ENCODE data around the gene SEMA4D.
A peak's percentile ranks its signal among the peaks of the same experiment; 100 is the strongest.

Gene SEMA4D

DNA sequence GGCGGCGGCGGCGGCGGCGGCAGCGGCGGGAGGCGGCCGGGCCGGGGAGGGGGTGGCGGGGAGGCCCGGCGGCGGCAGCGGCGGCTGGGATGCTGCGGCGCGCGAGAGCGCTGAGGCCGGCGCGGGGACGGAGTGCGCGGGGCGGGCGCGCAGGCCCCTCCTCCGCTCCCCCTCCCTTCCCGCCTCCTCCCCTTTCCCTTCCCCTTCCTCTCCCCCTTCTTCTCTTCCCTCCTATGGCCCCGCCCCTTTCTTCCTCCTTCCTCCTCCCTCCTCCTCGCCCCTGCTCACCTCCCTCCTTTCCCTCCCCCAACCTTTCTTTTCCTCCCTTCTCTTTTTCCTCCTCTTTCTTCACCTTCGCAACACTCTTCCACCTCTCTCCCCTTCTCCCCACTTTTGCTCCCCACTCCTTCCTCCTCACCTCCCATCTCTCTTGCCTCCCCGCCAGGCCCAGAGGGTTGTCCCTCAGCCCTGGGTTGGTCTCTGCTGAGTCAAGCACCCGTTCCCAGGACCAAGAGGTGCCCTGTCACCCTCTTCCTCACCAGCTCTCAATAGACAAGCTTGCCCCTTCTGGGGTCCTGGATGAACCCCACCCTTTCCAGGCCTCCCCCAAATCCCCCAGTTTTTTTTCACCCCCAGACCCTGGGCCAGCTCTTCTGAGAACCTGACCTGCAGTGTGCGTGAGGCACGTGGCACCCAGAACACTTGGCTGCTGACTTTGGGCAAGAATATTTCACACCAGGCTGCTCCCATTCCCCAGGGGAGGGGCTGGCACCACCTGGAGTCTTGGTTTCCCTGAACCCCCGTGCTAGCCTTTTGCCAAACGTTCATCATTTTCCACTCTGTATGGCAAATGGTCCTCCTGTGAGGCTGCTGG lies at the start of gene SEMA4D:
SEMA4D (minus strand) TSS at position 136 of the 874 bp plus-strand sequence. CDS start 92,657 bp downstream, outside the sequence.
- DNase-seq: peak; percentile 73

DNA sequence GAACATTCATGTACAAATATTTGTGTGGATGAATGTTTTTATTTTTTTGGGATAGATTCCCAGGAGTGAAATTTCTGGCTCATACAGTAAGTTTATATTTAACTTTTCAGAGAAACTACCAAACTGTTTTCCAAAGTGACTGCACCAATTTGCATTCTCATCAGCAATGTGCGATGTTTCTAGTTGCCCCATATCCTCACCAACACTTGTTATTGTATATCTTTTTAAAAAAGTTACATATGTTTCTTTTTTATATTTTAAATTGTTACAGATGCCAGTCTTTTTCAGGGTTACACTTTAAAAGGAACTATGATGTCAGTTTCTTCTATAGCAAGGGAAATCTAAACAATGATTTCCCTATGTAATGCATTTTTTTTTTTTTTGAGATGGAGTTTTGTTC lies 49.1 kb upstream of the SEMA4D start:
- no peak for DNase-seq

- DNase-seq: no peak
These were observed 46.4 kb upstream of the SEMA4D start for GRCh38 chr9:89544279-89544661.

DNA sequence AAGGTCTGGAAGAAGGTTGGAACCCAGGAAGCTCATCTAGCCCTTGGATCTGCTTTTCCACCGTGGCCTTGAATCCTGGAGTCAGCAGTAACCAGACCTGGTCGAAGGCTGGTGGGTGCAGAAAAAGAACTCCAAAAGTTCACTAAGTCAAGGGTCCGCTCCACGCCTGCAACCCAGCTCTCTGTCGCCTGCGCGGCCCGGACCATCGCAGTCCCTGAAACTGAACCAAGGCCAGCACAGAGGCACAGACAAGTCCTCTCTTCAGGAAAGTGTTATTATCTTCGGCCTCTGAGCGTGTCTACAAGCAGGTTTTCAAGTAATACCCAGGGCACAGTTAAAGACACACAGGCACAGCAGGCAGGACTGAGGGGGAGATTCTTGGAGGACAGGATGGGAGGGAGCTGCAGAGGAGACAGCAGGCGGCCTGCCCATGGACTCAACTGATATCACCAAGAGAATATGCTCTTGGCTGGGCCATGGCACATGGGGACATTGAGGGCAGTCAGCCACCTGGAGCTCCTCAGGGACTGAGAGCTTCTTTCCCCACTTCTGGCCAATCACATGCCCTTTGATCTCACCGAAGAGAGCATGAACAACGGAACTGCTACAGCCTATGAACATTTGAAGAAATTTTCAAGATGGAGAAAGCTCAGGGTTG lies 45.8 kb upstream of the SEMA4D start:
- DNase-seq: no peak

- no peak for DNase-seq
These were observed 45.2 kb upstream of the SEMA4D start for GRCh38 chr9:89543111-89543510.

- no peak for DNase-seq
These were observed 44.6 kb upstream of the SEMA4D start for GRCh38 chr9:89542401-89543021.

DNA sequence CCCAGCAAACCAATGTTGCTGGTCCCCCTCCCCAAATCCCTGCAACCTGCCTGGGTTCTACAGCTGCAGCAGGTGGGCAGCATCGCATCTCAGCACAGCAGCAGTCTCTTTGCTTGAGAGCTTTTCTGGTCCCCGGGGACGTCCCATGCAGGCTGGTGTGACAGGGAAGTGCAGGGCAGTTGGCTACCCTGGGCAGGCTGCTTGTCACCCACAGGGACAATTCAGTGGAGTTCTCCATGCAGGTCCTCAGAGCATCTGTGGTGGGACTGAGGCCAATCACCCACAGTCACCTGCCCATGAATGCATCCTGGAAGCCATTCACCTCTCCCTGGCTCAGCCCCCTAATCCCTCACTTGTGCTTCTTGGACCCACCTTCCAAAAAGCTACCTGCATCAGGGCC lies 43.9 kb upstream of the SEMA4D start:
- DNase-seq: no peak

GRCh38 chr9:89539374-89539773 lies 41.5 kb upstream of the SEMA4D start:
- no peak for DNase-seq

DNA sequence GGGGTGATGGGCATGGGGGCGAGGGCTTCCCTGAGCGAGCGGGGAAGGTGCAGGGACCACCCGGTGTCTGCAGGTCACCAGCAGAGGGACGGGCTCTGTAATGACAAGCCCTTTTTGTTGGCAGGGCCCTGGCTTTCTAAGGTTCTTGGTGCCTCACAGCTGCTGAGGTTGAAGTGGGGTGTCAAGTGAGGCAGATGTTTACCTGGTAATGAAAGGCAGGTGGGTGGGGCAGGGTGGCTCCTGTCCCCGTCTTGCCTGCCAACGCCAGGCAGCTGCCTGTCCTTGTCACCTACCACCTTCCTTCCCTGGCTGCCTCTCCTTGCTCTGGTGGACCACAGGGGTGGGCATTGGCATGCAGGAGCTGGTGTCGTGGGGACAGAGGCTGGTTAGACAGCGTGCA lies 41.0 kb upstream of the SEMA4D start:
- no peak for DNase-seq

DNA sequence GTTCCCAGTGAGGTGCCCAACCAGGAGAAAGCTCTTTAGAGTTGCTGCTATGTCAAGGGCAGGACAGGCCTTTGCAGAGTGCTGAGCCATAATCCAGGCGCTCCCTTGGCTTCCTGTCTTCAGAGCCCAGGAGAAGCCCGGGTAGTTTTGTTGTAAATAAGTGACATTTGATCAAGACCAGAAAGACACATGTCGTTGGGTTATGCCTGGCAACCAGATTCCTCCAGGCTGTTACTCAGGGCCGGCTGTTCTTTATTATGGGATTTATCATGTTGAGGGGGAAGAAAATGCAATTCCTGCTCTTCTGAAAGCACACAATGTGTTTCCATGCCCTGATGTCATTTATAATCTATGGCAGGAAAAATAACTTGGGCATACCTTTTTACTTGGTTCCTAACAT lies 39.3 kb upstream of the SEMA4D start:
- DNase-seq: no peak

- DNase-seq: no peak
These were observed 38.7 kb upstream of the SEMA4D start for GRCh38 chr9:89536600-89536999.

DNA sequence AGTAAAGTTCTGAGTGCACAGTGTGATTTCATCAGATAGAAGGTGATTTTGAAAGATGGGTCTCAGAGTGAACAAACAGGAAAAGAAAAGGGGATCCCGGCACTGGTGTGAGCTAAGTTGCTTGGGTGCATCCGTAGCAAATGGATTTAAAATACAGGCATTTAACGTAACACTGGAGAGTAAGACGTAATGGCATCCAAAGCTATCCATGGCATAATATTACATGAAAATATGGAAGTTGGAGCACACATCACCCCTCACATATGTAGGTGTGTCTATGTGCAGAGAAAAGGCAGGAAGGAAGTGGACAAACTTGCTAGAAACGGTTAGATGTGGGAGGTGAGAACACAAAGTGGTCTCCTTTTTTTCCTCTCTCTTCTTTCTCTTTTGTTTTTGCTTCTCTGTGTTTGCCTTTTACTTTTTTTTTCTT lies 38.2 kb upstream of the SEMA4D start:
- no peak for DNase-seq

DNA sequence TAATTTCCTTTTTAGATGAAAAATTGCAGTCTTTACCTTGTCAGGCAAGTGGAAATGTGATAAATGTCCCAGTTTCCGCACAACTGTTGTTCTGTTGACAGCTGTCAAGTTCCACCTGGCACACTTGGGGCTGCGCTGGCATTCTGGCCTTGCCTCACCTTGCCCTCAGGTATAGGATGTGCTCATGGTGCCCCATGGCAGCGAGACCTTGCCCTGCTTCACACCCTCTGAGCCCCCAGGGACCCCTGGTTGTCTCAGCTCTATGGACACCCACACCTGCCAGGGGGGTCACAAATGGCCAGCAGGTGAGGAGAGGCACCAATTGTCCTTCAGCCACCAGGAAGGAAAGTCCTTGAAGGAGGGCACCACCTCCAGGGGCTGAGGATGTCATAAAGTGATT lies 37.5 kb upstream of the SEMA4D start:
- DNase-seq: no peak

DNA sequence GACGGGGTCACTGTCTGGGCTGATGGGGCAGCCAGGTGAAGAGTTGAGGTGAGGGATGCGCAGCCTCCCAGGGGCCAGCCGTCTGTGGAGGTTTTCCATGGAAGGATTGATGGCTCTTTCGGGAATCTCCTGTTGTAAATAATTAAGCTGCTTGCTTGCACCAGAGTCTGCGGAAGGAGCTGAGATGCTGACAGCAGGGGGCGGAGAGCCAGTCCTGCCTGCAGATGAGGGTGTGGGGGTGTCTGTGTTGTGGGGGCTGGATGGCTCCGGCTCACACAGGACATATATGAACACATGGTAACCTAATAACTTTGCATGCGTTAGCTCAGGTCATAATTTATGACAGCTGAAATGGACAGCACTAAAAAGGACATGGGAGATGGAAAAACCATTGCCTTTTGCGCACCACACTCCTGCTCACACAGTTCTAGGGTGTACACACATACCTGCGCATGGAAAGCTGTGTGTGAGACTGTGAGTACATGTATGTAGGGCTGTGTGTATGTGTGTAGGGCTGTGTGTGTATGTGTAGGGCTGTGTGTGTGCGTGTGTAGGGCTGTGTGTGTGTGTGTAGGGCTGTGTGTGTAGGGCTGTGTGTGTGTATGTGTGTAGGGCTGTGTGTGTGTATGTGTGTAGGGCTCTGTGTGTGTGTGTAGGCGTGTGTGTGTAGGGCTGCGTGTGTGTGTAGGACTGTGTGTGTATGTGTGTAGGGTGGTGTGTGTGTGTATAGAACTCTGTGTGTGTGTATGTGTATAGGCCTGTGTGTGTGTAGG lies 36.8 kb upstream of the SEMA4D start:
- DNase-seq: no peak

DNA sequence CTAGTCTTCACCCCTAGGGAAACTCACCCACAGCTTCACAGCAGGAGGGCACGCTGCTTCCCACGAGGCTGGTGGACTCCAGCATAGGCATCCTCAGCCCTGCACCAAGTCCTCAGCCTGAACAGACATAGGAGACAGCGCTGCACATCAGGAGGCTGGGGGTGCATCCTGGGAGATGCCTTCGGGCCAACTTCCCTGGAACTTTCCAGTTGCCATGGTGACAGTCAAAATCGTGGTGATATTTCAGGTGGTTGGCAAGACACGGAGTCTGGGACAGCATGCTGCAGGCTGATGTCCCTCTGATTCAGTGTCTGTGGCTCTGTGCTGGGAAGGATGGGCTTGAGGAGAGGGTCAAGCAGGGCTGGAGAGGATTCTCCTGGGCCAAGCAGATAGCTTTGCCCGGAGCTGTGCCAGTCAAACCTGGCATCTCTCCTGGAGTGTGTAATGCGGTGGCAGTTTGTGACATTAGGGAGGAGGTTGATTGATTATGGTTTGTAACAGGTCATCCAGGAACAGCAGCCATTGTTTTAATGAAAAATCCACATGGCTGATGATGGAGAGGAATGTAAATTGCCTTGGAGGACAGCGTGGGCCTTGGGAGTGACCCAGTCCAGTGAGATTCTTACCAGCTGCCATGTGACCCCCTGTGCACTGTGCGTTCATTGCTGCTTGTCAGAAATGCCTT lies 35.6 kb upstream of the SEMA4D start:
- DNase-seq: no peak

GRCh38 chr9:89532944-89533343 lies 35.0 kb upstream of the SEMA4D start:
- DNase-seq: no peak

- peak; percentile 52 for DNase-seq
These were observed 34.6 kb upstream of the SEMA4D start for GRCh38 chr9:89532478-89532877.

DNA sequence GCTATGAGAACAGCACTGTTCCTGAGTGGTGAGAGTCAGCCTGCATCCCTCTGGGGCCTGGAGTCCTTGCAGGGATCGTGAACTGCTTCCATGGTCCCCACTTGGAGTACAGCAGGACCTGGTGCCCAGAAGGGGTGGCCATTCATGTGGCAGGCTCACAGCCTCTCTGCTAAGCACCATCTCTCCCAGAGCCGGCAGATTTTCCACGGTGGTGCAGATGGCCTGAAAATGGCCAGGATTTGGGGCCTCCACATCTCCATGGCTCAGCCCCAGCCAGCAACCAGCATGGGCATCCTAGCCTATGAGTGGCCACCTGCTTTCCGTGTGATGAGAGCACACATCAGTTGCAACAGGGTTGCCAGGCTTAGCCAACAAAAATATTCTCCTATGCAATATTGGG lies 33.9 kb upstream of the SEMA4D start:
- no peak for DNase-seq

DNA sequence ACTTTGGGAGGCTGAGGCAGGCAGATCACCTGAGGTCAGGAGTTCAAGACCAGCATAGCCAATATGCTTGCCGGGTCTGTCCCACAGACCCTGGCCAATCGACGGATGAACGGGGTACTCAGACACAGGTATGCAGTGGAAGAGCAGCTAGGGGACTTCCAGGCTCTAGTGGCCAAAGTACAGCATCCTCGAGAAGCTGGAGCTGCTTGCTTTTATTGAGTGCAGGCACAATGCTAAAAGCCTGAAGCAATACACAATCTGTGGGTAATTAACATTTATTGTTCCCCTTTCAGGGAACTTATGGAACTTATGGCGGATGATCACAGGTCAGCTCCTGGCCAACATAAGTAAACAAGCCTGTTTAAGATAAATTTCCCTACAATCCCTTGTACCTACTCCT lies 32.8 kb upstream of the SEMA4D start:
- DNase-seq: no peak

- DNase-seq: no peak
These were observed 31.5 kb upstream of the SEMA4D start for GRCh38 chr9:89529243-89530035.

DNA sequence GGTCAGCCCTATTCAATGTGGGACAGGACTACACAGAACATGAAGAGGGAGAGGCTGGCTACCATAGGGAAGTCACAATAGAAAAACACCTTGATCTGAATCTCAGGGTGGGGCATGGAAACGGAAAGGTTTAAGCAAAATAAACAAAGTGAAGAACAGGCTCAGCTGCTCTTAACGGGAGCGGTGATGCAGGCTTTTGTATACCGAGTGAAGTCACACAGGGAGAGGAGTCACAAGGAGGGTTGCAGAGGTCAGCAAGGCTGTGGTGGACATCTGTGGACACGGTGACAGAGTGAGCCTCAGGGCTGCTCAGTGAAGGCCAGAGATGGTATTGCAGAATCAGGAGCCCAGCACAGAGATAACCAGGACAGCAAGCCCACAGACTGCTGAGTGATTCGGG lies 30.6 kb upstream of the SEMA4D start:
- no peak for DNase-seq

GRCh38 chr9:89528131-89528530 lies 30.2 kb upstream of the SEMA4D start:
- no peak for DNase-seq
